Measurements from ENCODE around the gene SAP30BP.

SAP30BP gene

DNA sequence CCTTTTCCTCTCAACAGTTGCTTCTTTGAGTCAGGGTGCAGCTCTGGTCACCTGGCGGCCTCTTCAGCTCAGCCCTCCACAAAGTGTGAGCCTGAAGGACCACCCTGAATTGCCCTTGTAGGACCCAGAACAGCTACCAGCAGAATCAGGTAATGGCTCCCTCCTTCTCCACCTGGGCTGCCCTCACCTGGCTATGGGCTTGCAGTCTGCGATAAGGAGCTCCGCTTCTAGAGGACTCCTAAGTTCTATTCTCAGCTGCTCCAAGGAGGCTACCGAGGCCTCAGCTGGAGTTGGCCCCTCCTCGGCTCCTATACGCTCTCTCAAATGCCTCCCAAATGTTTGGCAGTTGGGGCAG is 20.5 kb upstream of the SAP30BP start:
- no peak for DNase-seq (ENCODE audit: low read depth in 2 of 3, low spot score in 2 of 3)

DNA sequence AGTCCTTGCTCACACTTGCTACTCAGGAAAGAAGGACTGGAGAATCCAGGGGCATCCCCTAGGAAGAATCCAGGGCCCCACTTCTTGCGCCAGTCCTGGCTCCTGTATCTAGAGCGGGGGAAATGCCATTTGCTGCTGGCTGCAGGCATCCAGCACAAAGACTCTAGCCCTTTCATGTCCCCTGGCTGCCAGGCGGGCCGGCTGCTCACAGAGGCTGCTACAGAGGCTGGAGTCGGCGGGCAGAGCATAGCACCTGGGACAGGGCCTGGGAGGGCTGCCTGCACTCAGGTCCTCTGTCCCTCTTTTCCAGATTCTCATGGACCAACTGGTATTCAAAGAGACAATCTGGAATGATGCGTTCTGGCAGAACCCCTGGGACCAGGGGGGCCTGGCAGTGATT is 20.1 kb upstream of the SAP30BP start:
- no peak for DNase-seq (ENCODE audit: low read depth in 2 of 3, low spot score in 2 of 3)

DNA sequence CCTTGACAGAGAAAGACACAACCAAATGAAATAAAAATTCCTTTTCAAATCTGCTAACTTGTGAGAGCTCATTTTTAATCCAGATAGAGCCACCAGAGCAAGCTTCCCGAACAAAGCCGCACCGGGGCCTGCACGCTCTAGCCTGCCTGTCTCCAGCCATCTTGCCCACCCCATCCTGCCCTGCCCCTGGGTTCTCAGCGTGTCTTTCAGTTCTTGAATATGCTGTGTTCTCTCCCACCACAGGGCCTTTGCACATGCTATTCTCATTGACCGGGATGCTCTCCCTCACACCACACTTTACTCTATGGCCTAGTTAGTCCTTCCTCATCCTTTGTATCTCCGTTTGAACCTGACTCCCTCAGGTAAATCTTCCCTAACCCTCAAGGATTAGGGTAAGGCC is 19.2 kb upstream of the SAP30BP start:
- DNase-seq (ENCODE audit: low read depth in 2 of 3, low spot score in 2 of 3) = no peak

GRCh38 chr17:75649687-75650086 is 17.5 kb upstream of the SAP30BP start:
- DNase-seq (ENCODE audit: low read depth in 2 of 3, low spot score in 2 of 3) = no peak

DNA sequence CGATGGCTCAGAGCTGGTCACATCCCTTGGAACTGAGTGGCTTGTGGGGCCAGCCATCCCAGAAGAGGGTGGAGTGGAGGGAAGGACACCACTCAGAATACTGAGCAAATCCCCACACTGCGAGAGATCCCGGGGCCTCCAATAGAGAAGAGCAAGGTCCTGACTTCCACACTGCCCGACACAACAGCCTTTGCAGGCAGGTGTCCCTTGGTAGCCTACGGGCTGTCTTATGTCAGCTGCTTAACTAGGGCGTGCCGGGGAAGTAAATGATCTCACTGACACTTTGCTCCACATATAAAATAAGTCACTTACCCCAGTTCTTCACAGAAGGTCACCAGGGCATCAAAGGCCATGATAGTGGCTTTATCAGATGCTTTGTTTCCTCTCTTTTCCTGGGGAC is 16.3 kb upstream of the SAP30BP start:
- DNase-seq (ENCODE audit: low read depth in 2 of 3, low spot score in 2 of 3) = no peak

DNA sequence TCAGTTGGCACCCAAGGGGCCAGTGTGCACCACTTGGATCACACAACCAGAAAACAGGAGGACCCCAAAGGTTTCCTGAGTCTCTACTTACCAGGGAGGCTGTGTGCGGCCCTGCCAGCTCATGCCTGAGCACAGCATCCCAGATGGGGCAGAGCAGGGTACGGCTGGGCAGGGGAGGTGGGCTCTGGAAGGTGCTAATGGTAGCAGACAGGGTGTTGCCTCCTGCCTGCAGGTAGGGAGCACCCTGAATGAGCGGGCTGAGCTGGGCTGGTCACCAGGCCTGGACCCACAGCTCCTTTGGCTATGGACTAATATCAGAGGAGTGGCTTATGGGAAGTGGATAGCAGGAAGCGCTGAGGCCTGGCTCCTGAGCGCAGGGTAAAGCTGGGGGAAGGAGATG is 14.8 kb upstream of the SAP30BP start:
- no peak for DNase-seq (ENCODE audit: low read depth in 2 of 3, low spot score in 2 of 3)

GRCh38 chr17:75652934-75653549 is 14.1 kb upstream of the SAP30BP start:
- no peak for DNase-seq (ENCODE audit: low read depth in 2 of 3, low spot score in 2 of 3)

GRCh38 chr17:75654176-75654575 is 13.0 kb upstream of the SAP30BP start:
- no peak for DNase-seq (ENCODE audit: low read depth in 2 of 3, low spot score in 2 of 3)

DNA sequence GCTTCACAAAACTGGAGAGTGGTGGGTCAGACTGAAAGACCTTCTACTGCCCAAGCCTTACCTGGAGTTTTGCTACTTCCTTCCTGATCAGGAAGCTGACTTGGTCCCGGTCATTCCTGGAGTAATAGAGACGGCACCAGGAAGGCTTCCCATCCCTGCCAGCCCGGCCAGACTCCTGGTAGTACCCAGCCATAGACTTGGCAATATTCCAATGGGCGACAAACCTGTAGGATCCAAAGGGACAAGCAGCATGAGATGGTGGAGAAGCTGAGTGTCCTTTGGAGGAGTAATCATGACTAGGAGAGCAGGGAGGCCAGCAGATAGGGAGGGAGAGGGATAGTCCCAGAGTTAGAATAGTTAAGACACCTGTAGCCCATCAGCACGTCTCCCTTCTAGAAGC is 8.9 kb upstream of the SAP30BP start:
- no peak for DNase-seq (ENCODE audit: low read depth in 2 of 3, low spot score in 2 of 3)

DNA sequence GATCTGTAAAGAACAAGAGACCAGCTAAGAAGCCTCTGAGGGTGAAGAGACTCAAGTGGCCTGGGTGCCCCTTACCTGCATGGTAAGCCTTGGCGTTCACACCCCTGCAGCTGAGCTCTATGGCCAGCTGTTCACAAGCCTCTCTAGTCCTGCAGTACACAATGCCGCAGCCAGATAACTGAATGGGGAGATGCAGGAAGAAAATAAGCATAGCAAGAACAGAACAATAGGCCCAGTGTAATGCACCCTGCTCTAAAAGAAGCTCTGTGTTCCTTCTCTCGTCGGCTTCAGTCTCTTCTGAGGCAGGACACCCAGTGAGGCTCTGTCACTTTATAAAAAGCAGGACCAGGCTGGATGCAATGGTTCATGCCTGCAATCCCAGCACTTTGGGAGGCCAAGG is 5.6 kb upstream of the SAP30BP start:
- DNase-seq (ENCODE audit: low read depth in 2 of 3, low spot score in 2 of 3) = no peak

- no peak for DNase-seq (ENCODE audit: low read depth in 2 of 3, low spot score in 2 of 3)
Measured at GRCh38 chr17:75662511-75662910, 4.6 kb upstream of the SAP30BP start.

- DNase-seq (ENCODE audit: low read depth in 2 of 3, low spot score in 2 of 3) = no peak
Measured at GRCh38 chr17:75664099-75664549, 3.0 kb upstream of the SAP30BP start.

GRCh38 chr17:75665981-75666380 is 1.2 kb upstream of the SAP30BP start:
- DNase-seq (ENCODE audit: low read depth in 2 of 3, low spot score in 2 of 3) = no peak

DNA sequence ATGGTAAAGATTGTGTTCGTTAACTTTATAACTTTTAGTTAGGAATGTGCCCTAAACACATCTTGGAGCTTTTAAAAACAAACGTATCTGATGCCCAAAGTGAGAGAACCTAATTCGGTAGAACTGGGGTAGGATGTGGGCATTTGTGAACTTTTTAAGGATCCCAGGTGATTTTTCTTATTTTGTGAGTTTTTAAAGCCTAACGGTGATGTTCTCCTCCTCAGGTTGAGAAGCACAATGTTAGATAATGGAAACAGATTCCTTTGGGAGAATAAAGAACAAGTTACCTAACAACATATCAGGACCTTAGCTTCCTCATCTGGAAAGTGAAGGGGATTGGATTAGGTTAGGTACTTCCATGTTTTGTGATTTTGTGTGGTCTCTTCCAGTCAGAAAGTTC is 687 bp downstream of the SAP30BP start:
- DNase-seq (ENCODE audit: low read depth in 2 of 3, low spot score in 2 of 3) = no peak

- DNase-seq (ENCODE audit: low read depth in 2 of 3, low spot score in 2 of 3) = no peak
Measured at GRCh38 chr17:75668489-75668888, 1.4 kb downstream of the SAP30BP start.

DNA sequence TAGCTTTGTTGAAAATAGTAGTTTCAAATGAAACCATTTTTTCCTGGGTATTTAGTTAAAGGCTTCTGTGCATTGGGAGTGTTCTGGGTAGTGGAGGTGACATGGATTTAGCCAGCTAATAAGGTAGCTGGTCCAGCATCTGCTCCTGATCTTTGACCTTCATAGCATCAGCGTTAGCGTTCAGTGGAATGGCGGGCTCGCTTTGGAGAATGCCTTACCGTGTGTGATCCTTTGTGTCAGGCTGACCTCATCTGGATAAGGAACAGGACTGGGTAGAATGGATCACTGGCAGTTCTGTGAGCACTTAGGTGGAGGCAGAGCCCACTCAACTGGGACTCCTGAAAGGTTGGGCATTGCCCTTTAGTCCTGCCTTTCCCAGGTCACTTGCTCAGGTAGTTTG is 3.7 kb downstream of the SAP30BP start:
- no peak for DNase-seq (ENCODE audit: low read depth in 2 of 3, low spot score in 2 of 3)

GRCh38 chr17:75672011-75672410 is 4.9 kb downstream of the SAP30BP start:
- no peak for DNase-seq (ENCODE audit: low read depth in 2 of 3, low spot score in 2 of 3)

DNA sequence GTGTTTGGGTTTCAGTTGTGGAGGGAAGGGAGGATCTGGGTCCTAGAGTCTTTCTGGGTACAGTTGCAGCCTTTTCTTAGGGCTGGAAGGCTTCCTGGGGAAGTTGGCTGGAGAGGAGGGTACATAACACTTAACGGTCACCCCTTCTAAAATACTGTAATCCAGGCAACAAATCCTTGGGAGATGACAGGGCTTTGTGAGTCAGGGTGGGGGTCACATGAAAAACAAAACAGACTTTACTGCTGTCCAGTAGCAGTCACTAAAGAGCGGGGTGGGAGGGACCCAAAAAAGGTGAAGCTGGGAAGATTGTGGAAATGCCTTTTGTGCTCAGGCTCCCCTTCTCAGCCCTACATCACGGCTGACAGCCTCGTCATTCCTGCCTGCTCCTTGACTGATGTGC is 6.3 kb downstream of the SAP30BP start:
- DNase-seq (ENCODE audit: low read depth in 2 of 3, low spot score in 2 of 3) = no peak

- DNase-seq (ENCODE audit: low read depth in 2 of 3, low spot score in 2 of 3) = no peak
Measured at GRCh38 chr17:75676461-75676860, 9.3 kb downstream of the SAP30BP start.

DNA sequence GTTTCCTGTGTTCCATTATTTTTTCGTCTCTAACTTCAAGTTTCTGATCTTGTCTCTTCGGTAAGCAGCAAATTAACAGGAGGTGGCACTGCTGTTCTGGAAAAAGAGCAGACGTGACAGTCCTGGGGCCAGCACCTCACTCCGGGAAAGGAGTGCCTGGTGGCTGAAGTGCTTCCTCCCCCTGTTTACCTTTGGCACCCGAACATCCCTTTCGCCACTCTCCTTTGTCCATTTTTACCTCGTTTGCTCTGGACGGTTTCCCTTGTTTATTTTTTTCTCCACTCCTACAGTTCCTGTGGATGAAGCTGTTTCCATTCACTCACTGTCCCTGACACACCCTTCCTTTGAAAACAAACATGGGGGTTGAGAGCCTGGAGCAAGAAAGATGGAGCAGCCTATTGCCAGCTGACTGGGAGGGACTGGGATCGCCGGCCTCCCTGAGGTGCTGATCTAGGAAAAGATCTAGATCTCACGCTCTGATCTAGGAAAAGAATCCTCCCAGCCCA is 12.6 kb downstream of the SAP30BP start:
- no peak for DNase-seq (ENCODE audit: low read depth in 2 of 3, low spot score in 2 of 3)

GRCh38 chr17:75680431-75680830 is 13.3 kb downstream of the SAP30BP start:
- DNase-seq (ENCODE audit: low read depth in 2 of 3, low spot score in 2 of 3) = no peak

DNA sequence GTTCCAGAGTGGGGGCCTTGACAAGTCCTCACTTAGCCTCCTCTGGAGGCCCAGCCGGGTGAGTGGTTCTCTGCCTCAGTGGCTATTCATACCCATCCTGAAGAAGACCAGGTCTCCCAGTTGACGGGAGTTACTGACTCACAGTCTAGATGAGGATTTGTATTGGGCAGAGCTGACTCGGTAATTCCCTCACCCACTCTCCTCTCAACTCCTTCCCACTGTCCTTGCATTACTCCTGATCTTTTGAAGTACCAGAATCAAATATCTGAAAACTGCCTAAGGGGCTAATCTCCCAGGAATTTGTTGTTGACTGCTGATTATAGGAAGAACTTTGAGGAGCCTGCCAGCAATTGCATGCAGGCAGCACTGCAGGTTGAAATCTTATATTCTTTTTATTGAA is 14.2 kb downstream of the SAP30BP start:
- no peak for DNase-seq (ENCODE audit: low read depth in 2 of 3, low spot score in 2 of 3)

DNA sequence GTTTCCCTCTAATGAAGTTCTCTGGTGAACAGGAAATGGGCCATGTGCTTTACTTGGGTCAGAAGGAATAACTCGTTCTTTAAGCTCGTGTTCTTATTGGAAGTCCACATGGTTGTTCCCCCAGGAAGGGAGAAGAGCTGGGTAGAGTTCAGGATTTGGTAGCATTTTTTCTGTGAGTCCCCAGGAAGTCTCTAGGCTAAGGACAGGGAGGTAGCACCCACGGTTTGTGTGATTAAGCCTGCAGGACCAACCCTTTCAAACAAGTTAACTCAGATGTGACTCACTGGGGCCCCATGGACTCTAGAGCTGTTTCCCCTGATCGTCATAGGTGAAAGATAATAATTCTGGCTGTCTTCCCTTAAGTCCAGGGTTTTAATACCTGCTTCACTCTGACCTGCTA is 16.4 kb downstream of the SAP30BP start:
- DNase-seq (ENCODE audit: low read depth in 2 of 3, low spot score in 2 of 3) = no peak

DNA sequence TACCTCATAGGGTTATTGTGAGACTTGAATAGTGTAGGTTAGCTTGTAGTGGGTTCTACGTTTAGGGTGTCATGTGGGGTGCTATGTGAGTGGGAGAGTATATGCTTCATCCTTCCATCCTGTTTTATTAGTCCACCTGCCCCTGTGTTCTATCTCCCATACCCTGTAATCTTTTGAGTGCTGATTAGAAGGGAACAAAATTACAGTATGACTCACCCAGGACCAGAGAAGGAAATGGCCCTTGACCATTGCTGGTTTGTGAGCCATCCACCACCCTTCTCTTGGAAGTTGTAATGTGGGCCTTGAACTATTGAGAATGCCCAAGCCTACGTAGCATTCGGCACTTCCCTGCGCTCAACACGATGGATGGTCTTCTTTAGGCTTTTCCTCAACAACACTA is 17.1 kb downstream of the SAP30BP start:
- no peak for DNase-seq (ENCODE audit: low read depth in 2 of 3, low spot score in 2 of 3)
